ENCODE measurements around the gene AMOTL2.

- TF ChIP-seq CTCF (IDR thresholded peaks at IDR 0.05; ENCODE audit: insufficient read depth, low read length, poor library complexity, severe bottlenecking) (no peak), EZH2phosphoT487 (conservative IDR thresholded peaks at IDR 0.05; ENCODE audit: low read length) (no peak)
Observed at GRCh38 chr3:134354612-134355251, 19.5 kb downstream of the AMOTL2 start.

Data from SU-DHL-6 (cell line).